Nephron progenitor cell (in vitro differentiated cells): ENCODE data around the gene TMEM108.

Source experiments
- DNase-seq: peaks from one replicate; pipeline ENCODE4 v3.0.0; 2021
- H3K27ac Mint-ChIP-seq: 2 replicates; pipeline ENCODE4 v1.8.0; 2021; ENCODE audit warnings: mild to moderate bottlenecking, moderate library complexity, mixed read lengths
- H3K27me3 Mint-ChIP-seq: 2 replicates; pipeline ENCODE4 v1.8.0; 2021; ENCODE audit warnings: mild to moderate bottlenecking, low read depth, mixed read lengths; ENCODE audit not compliant: poor library complexity
- H3K36me3 Mint-ChIP-seq: 2 replicates; pipeline ENCODE4 v1.8.0; 2021; ENCODE audit warnings: low read depth, mixed read lengths
- H3K4me1 Mint-ChIP-seq: 2 replicates; pipeline ENCODE4 v1.8.0; 2021; ENCODE audit warnings: mixed read lengths
- H3K4me3 Mint-ChIP-seq: 2 replicates; pipeline ENCODE4 v1.8.0; 2021; ENCODE audit warnings: mild to moderate bottlenecking, moderate library complexity, mixed read lengths
- H3K9me3 Mint-ChIP-seq: 2 replicates; pipeline ENCODE4 v1.8.0; 2021; ENCODE audit warnings: mild to moderate bottlenecking, moderate library complexity, mixed read lengths
- CTCF ChIP-seq: fragments of 200-600 bp; sonication (generic); IDR thresholded peaks from 2 replicates; pipeline ENCODE4 v1.5.0; 2021; ENCODE audit warnings: antibody characterized with exemption

TMEM108 gene

GRCh38 chr3:133393691-133394474, 355.7 kb downstream of the TMEM108 start:
- H3K4me1 Mint-ChIP-seq = peaks cover 45% of the 10 kb centered on the region
- no peak overlapping the region for H3K4me3 Mint-ChIP-seq
- peaks cover 35% of the 10 kb centered on the region for H3K36me3 Mint-ChIP-seq
- TF ChIP-seq CTCF = no peak
- no peaks in the 10 kb centered on the region for H3K27me3 Mint-ChIP-seq
- no peak overlapping the region for H3K27ac Mint-ChIP-seq
- DNase-seq = no peak
- peaks cover 10% of the 10 kb centered on the region for H3K9me3 Mint-ChIP-seq

GRCh38 chr3:133394561-133395311, 356.5 kb downstream of the TMEM108 start:
- peaks cover 10% of the 10 kb centered on the region for H3K9me3 Mint-ChIP-seq
- H3K27ac Mint-ChIP-seq = no peak overlapping the region
- no peak for DNase-seq
- no peaks in the 10 kb centered on the region for H3K27me3 Mint-ChIP-seq
- peaks cover 41% of the 10 kb centered on the region for H3K4me1 Mint-ChIP-seq
- H3K4me3 Mint-ChIP-seq = no peak overlapping the region
- TF ChIP-seq CTCF = no peak
- H3K36me3 Mint-ChIP-seq = peaks cover 35% of the 10 kb centered on the region

- H3K4me1 Mint-ChIP-seq = peaks cover 37% of the 10 kb centered on the region
- H3K9me3 Mint-ChIP-seq = peaks cover 10% of the 10 kb centered on the region
- peak overlapping the region; percentile 55 for H3K27ac Mint-ChIP-seq
- DNase-seq = no peak
- H3K36me3 Mint-ChIP-seq = peaks cover 29% of the 10 kb centered on the region
- no peak overlapping the region for H3K4me3 Mint-ChIP-seq
- no peaks in the 10 kb centered on the region for H3K27me3 Mint-ChIP-seq
- no peak for TF ChIP-seq CTCF
Measured at GRCh38 chr3:133396906-133397305, 358.7 kb downstream of the TMEM108 start.

GRCh38 chr3:133400006-133400515, 361.9 kb downstream of the TMEM108 start, which contains the start of gene BFSP2:
BFSP2 (plus strand) TSS chr3:133400056; CDS start chr3:133400084, 28 bp downstream.
- no peaks in the 10 kb centered on the region for H3K9me3 Mint-ChIP-seq
- TF ChIP-seq CTCF = no peak
- peaks cover under 1% of the 10 kb centered on the region for H3K36me3 Mint-ChIP-seq
- H3K4me3 Mint-ChIP-seq = no peak within 1 kb of the TSS
- peaks cover 49% of the 10 kb centered on the region for H3K4me1 Mint-ChIP-seq
- peaks cover 5% of the 10 kb centered on the region for H3K27me3 Mint-ChIP-seq
- no peak within 1 kb of the TSS for H3K27ac Mint-ChIP-seq
- no peak for DNase-seq

- Mint-ChIP-seq H3K9me3 (no peaks in the 10 kb centered on the region), H3K4me1 (peaks cover 54% of the 10 kb centered on the region), H3K4me3 (no peak overlapping the region), H3K27ac (peak overlapping the region; percentile 67), H3K36me3 (no peaks in the 10 kb centered on the region), H3K27me3 (peaks cover 5% of the 10 kb centered on the region)
- DNase-seq = no peak
- TF ChIP-seq CTCF = no peak
Measured at GRCh38 chr3:133401374-133402135, 363.4 kb downstream of the TMEM108 start.
